Gastrocnemius medialis (tissue), 4 donors: Measurements from ENCODE around the gene DYNLT5.

Experiments used
- CTCF ChIP-seq, 5 experiments: fragments of 450-650 bp in 3 of 5; fragments of 200-600 bp in 2 of 5; sonication (generic) in 2 of 5; IDR thresholded peaks in 4 of 5; conservative IDR thresholded peaks in 1 of 5; 1 replicate in 4 of 5; 2 replicates in 1 of 5; pipeline ENCODE4 v1.5.1; 2016 to 2019; ENCODE audit warnings: antibody characterized with exemption in 5 of 5, mild to moderate bottlenecking in 3 of 5, moderate library complexity in 3 of 5
- POLR2A ChIP-seq, 2 donors: fragments of 450-650 bp; IDR thresholded peaks; one replicate each; pipeline ENCODE4 v1.6.1; 2017; ENCODE audit warnings: antibody characterized with exemption in 2 of 2, mild to moderate bottlenecking in 2 of 2, moderate library complexity in 2 of 2

GRCh38 chr1:66778266-66778665 lies 26.0 kb downstream of the DYNLT5 start:
- no peak for TF ChIP-seq CTCF (IDR thresholded peaks at IDR 0.05 in 4 of 5, conservative IDR thresholded peaks at IDR 0.05 in 1 of 5)
- TF ChIP-seq POLR2A (IDR thresholded peaks at IDR 0.05), result no peak
